WERI-Rb-1 (cell line): ENCODE results near the gene RAB43.

Experiments
- DNase-seq: peaks from one replicate; pipeline ENCODE4 v3.0.0-alpha.2; 2020
- H3K27ac ChIP-seq: fragments of 250-450 bp; sonication (Bioruptor Pico); 2 replicates; pipeline ENCODE4 v1.5.1; 2020; ENCODE audit warnings: mild to moderate bottlenecking, moderate library complexity
- H3K27me3 ChIP-seq: fragments of 250-450 bp; sonication (Bioruptor Pico); 2 replicates; pipeline ENCODE4 v1.5.1; 2021; ENCODE audit warnings: mild to moderate bottlenecking, low read depth, moderate library complexity; ENCODE audit not compliant: insufficient read depth, severe bottlenecking
- H3K36me3 ChIP-seq: fragments of 250-450 bp; sonication (Bioruptor Pico); 2 replicates; pipeline ENCODE4 v1.5.1; 2020; ENCODE audit warnings: mild to moderate bottlenecking, moderate library complexity
- H3K4me3 ChIP-seq: 2 replicates; pipeline ENCODE4 v1.5.1; 2011; ENCODE audit warnings: low read depth, mild to moderate bottlenecking, control low read depth, low read length
- H3K9me3 ChIP-seq: fragments of 250-450 bp; sonication (Bioruptor Pico); 2 replicates; pipeline ENCODE4 v1.5.1; 2021; ENCODE audit warnings: mild to moderate bottlenecking, moderate library complexity; ENCODE audit not compliant: severe bottlenecking
- TF ChIP-seq, protein P1 (sequence below): IDR thresholded peaks from 2 replicates; pipeline ENCODE4 v1.5.1; 2011; ENCODE audit warnings: low read depth, mild to moderate bottlenecking, control low read depth, inconsistent platforms, low read length

RAB43 gene

DNA sequence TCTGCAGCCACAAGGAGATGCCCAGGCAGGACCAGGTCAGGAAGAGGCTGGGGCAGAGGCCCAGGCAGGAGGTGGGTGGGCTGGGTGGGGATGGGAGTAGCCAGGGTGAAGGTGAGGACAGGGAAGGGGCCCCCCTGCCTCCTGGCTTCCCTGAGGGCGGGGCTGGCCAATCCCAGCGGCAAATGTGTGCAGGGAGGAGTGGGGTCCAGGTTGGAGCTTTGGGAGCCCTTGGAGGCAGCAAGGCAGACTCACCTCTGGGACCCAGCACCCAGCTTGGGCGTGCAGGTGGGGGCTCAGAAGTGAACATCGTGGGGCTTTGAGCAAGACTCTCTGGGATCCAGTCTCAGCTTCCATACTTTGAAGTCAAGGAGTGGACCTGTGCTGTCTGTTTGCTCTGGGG is 35.8 kb downstream of the RAB43 start:
- Histone ChIP-seq H3K9me3 (no peaks in the 10 kb centered on the region), H3K27ac (no peak overlapping the region), H3K4me3 (no peak overlapping the region), H3K27me3 (no peaks in the 10 kb centered on the region), H3K36me3 (no peaks in the 10 kb centered on the region)
- TF ChIP-seq, protein P1, sequence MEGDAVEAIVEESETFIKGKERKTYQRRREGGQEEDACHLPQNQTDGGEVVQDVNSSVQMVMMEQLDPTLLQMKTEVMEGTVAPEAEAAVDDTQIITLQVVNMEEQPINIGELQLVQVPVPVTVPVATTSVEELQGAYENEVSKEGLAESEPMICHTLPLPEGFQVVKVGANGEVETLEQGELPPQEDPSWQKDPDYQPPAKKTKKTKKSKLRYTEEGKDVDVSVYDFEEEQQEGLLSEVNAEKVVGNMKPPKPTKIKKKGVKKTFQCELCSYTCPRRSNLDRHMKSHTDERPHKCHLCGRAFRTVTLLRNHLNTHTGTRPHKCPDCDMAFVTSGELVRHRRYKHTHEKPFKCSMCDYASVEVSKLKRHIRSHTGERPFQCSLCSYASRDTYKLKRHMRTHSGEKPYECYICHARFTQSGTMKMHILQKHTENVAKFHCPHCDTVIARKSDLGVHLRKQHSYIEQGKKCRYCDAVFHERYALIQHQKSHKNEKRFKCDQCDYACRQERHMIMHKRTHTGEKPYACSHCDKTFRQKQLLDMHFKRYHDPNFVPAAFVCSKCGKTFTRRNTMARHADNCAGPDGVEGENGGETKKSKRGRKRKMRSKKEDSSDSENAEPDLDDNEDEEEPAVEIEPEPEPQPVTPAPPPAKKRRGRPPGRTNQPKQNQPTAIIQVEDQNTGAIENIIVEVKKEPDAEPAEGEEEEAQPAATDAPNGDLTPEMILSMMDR: no peak
- no peak for DNase-seq

DNA sequence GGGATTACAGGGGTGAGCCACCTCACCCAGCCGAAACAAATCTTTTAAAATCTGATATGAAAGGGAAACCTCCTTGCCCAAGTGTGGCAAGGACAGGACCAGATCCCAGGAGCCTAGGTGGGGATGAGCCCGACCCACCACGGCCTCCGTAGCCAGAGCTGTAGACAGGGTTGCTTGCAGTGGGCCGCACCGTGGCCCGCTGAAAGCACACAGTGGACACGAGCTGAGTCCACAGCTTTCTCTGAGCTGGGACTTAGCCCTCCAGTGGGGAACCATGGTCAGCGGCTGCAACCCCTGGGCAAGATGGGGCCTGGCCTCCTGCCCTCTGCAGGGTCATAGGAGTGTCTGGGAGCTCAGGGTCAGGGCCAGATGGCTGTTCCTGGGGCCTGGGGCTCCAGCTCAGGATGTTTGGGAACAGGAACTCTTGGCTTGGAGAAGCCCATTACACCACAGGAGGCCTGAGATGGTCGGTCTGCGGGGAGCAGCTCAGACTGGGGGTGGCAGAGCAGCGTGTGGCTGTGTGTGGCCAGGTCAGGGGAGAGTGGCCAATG is 36.4 kb downstream of the RAB43 start:
- Histone ChIP-seq H3K9me3 (no peaks in the 10 kb centered on the region), H3K27me3 (no peaks in the 10 kb centered on the region), H3K4me3 (no peak overlapping the region), H3K27ac (no peak overlapping the region), H3K36me3 (no peaks in the 10 kb centered on the region)
- TF ChIP-seq, protein P1: no peak
- DNase-seq: no peak

DNA sequence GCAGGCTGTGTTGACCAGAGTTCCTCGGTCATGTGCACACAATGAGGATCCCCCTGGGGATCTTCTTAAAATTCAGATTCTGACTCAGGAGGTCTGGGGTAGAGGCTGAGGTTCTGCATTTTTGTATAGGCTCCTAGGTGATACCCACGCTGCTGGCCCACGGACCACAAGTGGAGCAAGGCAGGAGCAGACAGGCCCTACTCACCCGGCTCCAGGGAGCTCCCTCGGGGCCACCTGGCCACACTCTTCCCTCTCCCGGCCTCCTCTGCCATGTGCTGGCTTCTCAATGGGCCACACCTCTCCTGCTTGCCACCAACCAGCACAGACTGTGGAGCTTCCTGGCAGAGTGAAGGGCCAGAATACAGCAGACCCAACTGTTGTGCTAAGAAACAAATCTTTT is 37.1 kb downstream of the RAB43 start:
- DNase-seq: no peak
- TF ChIP-seq, protein P1: no peak
- Histone ChIP-seq H3K4me3 (no peak overlapping the region), H3K27ac (no peak overlapping the region), H3K36me3 (no peaks in the 10 kb centered on the region), H3K27me3 (no peaks in the 10 kb centered on the region), H3K9me3 (no peaks in the 10 kb centered on the region)

DNA sequence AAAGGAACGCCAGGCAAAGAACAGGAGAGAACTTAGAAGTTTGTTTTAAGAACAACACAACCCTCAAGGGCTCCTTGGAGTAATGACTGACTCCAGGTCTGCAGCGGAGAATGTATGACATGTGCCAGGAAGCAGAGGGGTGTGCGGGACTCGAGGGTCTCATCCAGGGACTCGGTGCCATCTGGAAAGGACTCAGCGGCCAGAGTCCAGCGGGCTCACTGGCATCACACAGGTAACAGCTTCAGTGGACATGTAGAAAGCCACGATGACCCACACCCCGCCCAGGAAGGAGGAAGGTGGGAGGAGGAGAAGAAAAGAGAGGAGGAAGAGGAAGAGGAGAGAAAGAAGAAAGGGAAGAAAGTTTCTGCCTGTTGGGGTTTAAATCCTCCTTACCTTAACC is 39.6 kb downstream of the RAB43 start:
- DNase-seq: no peak
- TF ChIP-seq, protein P1: no peak
- Histone ChIP-seq H3K36me3 (no peaks in the 10 kb centered on the region), H3K4me3 (no peak overlapping the region), H3K27me3 (no peaks in the 10 kb centered on the region), H3K27ac (no peak overlapping the region), H3K9me3 (no peaks in the 10 kb centered on the region)

DNA sequence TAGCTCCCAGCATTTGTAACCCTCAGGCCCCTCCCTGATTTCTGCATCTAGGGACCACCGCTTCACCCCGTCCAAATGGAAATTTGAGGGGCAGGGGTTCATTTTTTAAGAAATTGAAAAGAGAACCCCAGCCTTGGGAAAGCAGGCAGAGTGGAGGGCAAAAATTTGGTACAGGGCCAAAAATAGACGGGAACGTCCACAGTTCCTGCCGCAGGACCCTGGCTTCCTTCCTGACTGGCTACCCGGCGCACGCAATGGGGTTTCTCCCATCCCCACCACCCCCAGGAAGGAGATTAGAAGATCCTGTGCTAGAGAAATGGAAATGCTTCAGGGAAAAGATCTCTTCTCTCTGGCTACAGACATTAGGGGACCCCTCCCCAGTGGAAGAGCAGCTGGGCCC is 40.1 kb downstream of the RAB43 start:
- Histone ChIP-seq H3K9me3 (no peaks in the 10 kb centered on the region), H3K36me3 (no peaks in the 10 kb centered on the region), H3K27me3 (no peaks in the 10 kb centered on the region), H3K4me3 (no peak overlapping the region), H3K27ac (no peak overlapping the region)
- no peak for DNase-seq
- TF ChIP-seq, protein P1: no peak

DNA sequence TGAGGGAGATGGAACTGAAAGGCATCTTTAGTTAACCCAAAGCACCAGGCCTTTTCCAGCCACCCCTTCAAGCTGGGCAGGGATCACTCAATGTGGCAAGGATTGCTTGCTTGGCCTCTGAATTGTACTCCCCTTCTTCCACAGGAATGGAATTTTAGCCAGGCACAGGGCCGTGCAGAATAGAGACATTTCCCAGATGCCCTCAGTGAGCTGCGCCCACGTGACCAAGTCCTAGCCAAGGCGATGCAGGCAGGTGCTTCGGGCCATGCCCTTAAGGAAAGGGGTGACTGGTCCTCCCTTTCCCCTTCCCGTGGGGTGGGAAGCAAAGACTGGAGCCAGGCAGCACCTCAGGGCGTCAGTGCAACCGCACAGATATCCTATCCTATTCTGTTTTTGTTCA is 43.1 kb downstream of the RAB43 start:
- Histone ChIP-seq H3K27me3 (no peaks in the 10 kb centered on the region), H3K9me3 (no peaks in the 10 kb centered on the region), H3K27ac (no peak overlapping the region), H3K4me3 (no peak overlapping the region), H3K36me3 (no peaks in the 10 kb centered on the region)
- TF ChIP-seq, protein P1: no peak
- no peak for DNase-seq
